DMS79 treated with DMSO at 0.1 percent for 48 hours (cell line): Measurements from ENCODE around the gene LSM2.
"Not testable (repeated sequence)": the region's sequence is repeated elsewhere in the genome, so short reads cannot be mapped to it uniquely, and the experiment has no call there.

Experiments
- DNase-seq: peaks from one replicate; lab custom pipeline; 2025; lab: John Stamatoyannopoulos, UW

Gene LSM2

GRCh38 chr6:31827286-31828079, 20.7 kb upstream of the LSM2 start, which contains the start of gene HSPA1B:
HSPA1B (plus strand) TSS chr6:31827738; CDS start chr6:31827951, 213 bp downstream.
- DNase-seq, result peak; percentile 100

GRCh38 chr6:31826793-31827285, 20.1 kb upstream of the LSM2 start:
- peak; percentile 92 for DNase-seq

- no peak for DNase-seq
Measured at GRCh38 chr6:31825553-31825952, 18.8 kb upstream of the LSM2 start.

GRCh38 chr6:31823592-31824196, 16.9 kb upstream of the LSM2 start:
- DNase-seq, result not testable (repeated sequence)

- DNase-seq, result peak; percentile 4
Measured at GRCh38 chr6:31822036-31822821, 15.5 kb upstream of the LSM2 start.

GRCh38 chr6:31821301-31822035, 14.7 kb upstream of the LSM2 start:
- DNase-seq, result peak; percentile 25

GRCh38 chr6:31820399-31820798, 13.6 kb upstream of the LSM2 start:
- not testable (repeated sequence) for DNase-seq

GRCh38 chr6:31819871-31820299, 13.1 kb upstream of the LSM2 start:
- no peak for DNase-seq

- DNase-seq, result not testable (repeated sequence)
Measured at GRCh38 chr6:31817929-31818511, 11.3 kb upstream of the LSM2 start.

- not testable (repeated sequence) for DNase-seq
Measured at GRCh38 chr6:31817133-31817928, 10.6 kb upstream of the LSM2 start.

- DNase-seq, result peak; percentile 92
Measured at GRCh38 chr6:31815025-31815838, 8.5 kb upstream of the LSM2 start, which contains the start of the genes HSPA1A and HSPA1L. HSPA1A (plus strand) TSS chr6:31815543; CDS start chr6:31815757, 214 bp downstream. HSPA1L (minus strand) TSS chr6:31815283; CDS start chr6:31811972, 3,311 bp downstream.

GRCh38 chr6:31814677-31815024, 7.9 kb upstream of the LSM2 start:
- peak; percentile 95 for DNase-seq

- no peak for DNase-seq
Measured at GRCh38 chr6:31813465-31813849, 6.7 kb upstream of the LSM2 start.

- no peak for DNase-seq
Measured at GRCh38 chr6:31811645-31812044, 4.9 kb upstream of the LSM2 start.

- not testable (repeated sequence) for DNase-seq
Measured at GRCh38 chr6:31808599-31808998, 1.8 kb upstream of the LSM2 start.

GRCh38 chr6:31805939-31806469, 762 bp downstream of the LSM2 start:
- DNase-seq, result no peak

GRCh38 chr6:31801031-31801927, 5.5 kb downstream of the LSM2 start:
- DNase-seq, result not testable (repeated sequence)

- DNase-seq, result no peak
Measured at GRCh38 chr6:31799781-31800180, 7.0 kb downstream of the LSM2 start.
